HepG2 (cell line): Measurements from ENCODE around the gene ELP5. TPM values are rescaled to one million over a fixed set of nuclear protein-coding genes. Genes with fewer than 3 reads are reported as not detected.

Experiments used
- NFE2L1 ChIP-seq: sonication (generic); formaldehyde crosslinking; IDR thresholded peaks from 2 replicates; pipeline ENCODE4 v1.4.0; 2020; ENCODE audit warnings: missing genetic modification reagents, mild to moderate bottlenecking, borderline replicate concordance
- RCOR2 ChIP-seq: IDR thresholded peaks from 2 replicates; pipeline ENCODE4 v1.6.1; 2016; ENCODE audit warnings: missing biosample characterization, missing genetic modification reagents
- SIX4 ChIP-seq: sonication (generic); formaldehyde crosslinking; IDR thresholded peaks from 2 replicates; pipeline ENCODE4 v1.4.0; 2020; ENCODE audit warnings: missing genetic modification reagents
- SUZ12 ChIP-seq: fragments of 150-350 bp; IDR thresholded peaks from 2 replicates; pipeline ENCODE4 v1.6.1; 2014; ENCODE audit warnings: low read depth, low read length
- TAF1 ChIP-seq: sonication (generic); formaldehyde crosslinking; IDR thresholded peaks from 2 replicates; pipeline ENCODE4 v1.4.0; 2020; ENCODE audit warnings: missing genetic modification reagents
- TEAD2 ChIP-seq: sonication (generic); formaldehyde crosslinking; IDR thresholded peaks from 2 replicates; pipeline ENCODE4 v1.9.0; 2021; ENCODE audit warnings: missing genetic modification reagents
- ZIK1 ChIP-seq: sonication (generic); formaldehyde crosslinking; IDR thresholded peaks from 2 replicates; pipeline ENCODE4 v1.5.0; 2020; ENCODE audit warnings: mild to moderate bottlenecking, low read depth, missing genetic modification reagents, borderline replicate concordance
- ZNF235 ChIP-seq: sonication (generic); formaldehyde crosslinking; IDR thresholded peaks from 2 replicates; pipeline ENCODE4 v1.8.1; 2023; ENCODE audit warnings: mild to moderate bottlenecking, missing genetic modification reagents, borderline replicate concordance
- ZNF256 ChIP-seq: sonication (generic); formaldehyde crosslinking; conservative IDR thresholded peaks from 2 replicates; pipeline ENCODE4 v1.4.0; 2020; ENCODE audit warnings: missing genetic modification reagents
- ZNF670 ChIP-seq: sonication (generic); formaldehyde crosslinking; IDR thresholded peaks from 2 replicates; pipeline ENCODE4 v1.8.0; 2022; ENCODE audit warnings: mild to moderate bottlenecking, missing genetic modification reagents, borderline replicate concordance
- ZSCAN25 ChIP-seq: sonication (generic); formaldehyde crosslinking; IDR thresholded peaks from 2 replicates; pipeline ENCODE4 v1.8.0; 2022; ENCODE audit warnings: mild to moderate bottlenecking, missing genetic modification reagents
- polyA plus RNA-seq, 8 experiments: library from polyadenylated mRNA; depleted of rRNA in 3 of 8; stranded (reverse) in 7 of 8; unstranded in 1 of 8; fragments of >200 nt; fragmentation: Illumina TruSeq in 4 of 8; extraction: Trizol in 4 of 8; gene quantifications; 2 replicates each; pipeline versions ENCODE4 v1.2.1 to v1.2.3, GENCODE V29; 2011 to 2016; ENCODE audit warnings: low read depth in 4 of 8, missing spikeins in 1 of 8, mixed read lengths in 1 of 8; ENCODE audit not compliant: insufficient read depth in 1 of 8
- total RNA-seq, 5 experiments: library from RNA; depleted of rRNA; stranded (reverse); fragments of >200 nt; fragmentation: Illumina TruSeq; extraction: Trizol; gene quantifications; 2 replicates each; pipeline ENCODE4 v1.2.3, GENCODE V29; 2016; ENCODE audit warnings: low read depth in 1 of 5
- TF ChIP-seq, protein P1 (sequence below): IDR thresholded peaks from 2 replicates; pipeline ENCODE4 v1.4.0; 2020; ENCODE audit warnings: mild to moderate bottlenecking, missing genetic modification reagents
- TF ChIP-seq, protein P2 (sequence below): sonication (generic); formaldehyde crosslinking; IDR thresholded peaks from 2 replicates; pipeline ENCODE4 v1.4.0; 2020; ENCODE audit warnings: missing genetic modification reagents
- TF ChIP-seq, protein P3 (sequence below): sonication (generic); formaldehyde crosslinking; IDR thresholded peaks from 2 replicates; pipeline ENCODE4 v1.4.0; 2020; ENCODE audit warnings: mild to moderate bottlenecking, missing genetic modification reagents, borderline replicate concordance
- TF ChIP-seq, protein P4 (sequence below): sonication (generic); formaldehyde crosslinking; IDR thresholded peaks from 2 replicates; pipeline ENCODE4 v1.5.0; 2020; ENCODE audit warnings: mild to moderate bottlenecking, missing genetic modification reagents, moderate library complexity
- TF ChIP-seq, protein P5 (sequence below): sonication (generic); formaldehyde crosslinking; IDR thresholded peaks from 2 replicates; pipeline ENCODE4 v1.8.0; 2022; ENCODE audit warnings: missing genetic modification reagents, mild to moderate bottlenecking, borderline replicate concordance
- TF ChIP-seq, protein P6 (sequence below): sonication (generic); formaldehyde crosslinking; IDR thresholded peaks from 2 replicates; pipeline ENCODE4 v1.4.0; 2020; ENCODE audit warnings: mild to moderate bottlenecking, low read depth, missing genetic modification reagents

Gene ELP5
- total and polyA plus RNA-seq, 2 of the 13 experiments (the other 11 are each of a cell fraction or from before 2014, with no cell fraction given), result 67.6 to 69.8 TPM

DNA sequence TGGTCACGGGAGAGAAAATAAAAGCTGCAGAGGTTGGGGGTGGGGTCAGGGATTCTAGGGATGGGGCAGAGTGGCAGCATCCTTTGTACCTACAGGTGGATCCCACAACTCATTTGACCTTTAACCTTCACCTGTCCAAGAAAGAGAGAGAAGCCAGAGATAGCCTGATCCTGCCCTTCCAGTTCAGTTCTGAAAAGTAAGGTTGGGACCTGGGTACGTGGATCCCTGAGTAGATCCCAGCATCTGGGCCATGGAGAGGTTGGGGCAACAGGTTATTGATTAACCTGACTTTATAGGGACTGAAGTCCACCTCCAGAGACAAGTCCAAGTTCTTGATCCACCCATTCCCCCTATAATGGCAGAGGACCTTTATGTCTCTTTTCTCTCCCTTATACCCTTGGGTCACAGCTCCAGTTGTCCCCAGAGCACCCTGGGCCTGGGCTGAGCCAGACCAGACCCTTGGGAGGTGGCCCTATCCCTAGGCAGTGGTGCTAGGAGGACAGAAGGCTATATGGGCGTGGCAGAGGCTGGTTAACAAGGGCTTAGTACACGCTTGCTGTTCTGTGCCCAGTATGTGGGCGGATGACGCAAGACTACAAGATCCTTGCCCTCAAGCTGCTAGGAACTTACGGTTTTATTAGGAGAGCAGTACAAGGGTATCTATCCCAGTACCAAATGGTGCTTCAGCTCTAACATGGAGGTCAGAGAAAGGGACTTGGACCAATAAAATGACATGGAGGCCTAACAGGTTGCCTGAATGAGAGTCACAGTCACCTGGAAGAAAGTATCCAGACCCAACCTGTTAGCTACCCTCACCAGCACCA is 6.9 kb downstream of the ELP5 start (continued):
- TF ChIP-seq, protein P1, sequence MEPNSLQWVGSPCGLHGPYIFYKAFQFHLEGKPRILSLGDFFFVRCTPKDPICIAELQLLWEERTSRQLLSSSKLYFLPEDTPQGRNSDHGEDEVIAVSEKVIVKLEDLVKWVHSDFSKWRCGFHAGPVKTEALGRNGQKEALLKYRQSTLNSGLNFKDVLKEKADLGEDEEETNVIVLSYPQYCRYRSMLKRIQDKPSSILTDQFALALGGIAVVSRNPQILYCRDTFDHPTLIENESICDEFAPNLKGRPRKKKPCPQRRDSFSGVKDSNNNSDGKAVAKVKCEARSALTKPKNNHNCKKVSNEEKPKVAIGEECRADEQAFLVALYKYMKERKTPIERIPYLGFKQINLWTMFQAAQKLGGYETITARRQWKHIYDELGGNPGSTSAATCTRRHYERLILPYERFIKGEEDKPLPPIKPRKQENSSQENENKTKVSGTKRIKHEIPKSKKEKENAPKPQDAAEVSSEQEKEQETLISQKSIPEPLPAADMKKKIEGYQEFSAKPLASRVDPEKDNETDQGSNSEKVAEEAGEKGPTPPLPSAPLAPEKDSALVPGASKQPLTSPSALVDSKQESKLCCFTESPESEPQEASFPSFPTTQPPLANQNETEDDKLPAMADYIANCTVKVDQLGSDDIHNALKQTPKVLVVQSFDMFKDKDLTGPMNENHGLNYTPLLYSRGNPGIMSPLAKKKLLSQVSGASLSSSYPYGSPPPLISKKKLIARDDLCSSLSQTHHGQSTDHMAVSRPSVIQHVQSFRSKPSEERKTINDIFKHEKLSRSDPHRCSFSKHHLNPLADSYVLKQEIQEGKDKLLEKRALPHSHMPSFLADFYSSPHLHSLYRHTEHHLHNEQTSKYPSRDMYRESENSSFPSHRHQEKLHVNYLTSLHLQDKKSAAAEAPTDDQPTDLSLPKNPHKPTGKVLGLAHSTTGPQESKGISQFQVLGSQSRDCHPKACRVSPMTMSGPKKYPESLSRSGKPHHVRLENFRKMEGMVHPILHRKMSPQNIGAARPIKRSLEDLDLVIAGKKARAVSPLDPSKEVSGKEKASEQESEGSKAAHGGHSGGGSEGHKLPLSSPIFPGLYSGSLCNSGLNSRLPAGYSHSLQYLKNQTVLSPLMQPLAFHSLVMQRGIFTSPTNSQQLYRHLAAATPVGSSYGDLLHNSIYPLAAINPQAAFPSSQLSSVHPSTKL (CRISPR knock-in tag), result peak; percentile 66
- TF ChIP-seq RCOR2 (CRISPR knock-in tag) (0 out of 2 replicates have a peak, but pooled peaks have one; percentile 16), ZNF670 (no peak), TEAD2 (CRISPR knock-in tag) (no peak), NFE2L1 (CRISPR knock-in tag) (no peak), ZSCAN25 (no peak), SUZ12 (no peak), ZNF235 (peak; percentile 67; the same call in 1 of the 2 replicates), SIX4 (no peak), TAF1 (CRISPR knock-in tag) (no peak), ZNF256 (no peak), ZIK1 (CRISPR knock-in tag) (no peak)
- TF ChIP-seq, protein P2, sequence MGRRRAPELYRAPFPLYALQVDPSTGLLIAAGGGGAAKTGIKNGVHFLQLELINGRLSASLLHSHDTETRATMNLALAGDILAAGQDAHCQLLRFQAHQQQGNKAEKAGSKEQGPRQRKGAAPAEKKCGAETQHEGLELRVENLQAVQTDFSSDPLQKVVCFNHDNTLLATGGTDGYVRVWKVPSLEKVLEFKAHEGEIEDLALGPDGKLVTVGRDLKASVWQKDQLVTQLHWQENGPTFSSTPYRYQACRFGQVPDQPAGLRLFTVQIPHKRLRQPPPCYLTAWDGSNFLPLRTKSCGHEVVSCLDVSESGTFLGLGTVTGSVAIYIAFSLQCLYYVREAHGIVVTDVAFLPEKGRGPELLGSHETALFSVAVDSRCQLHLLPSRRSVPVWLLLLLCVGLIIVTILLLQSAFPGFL (CRISPR knock-in tag), result no peak
- TF ChIP-seq, protein P3, sequence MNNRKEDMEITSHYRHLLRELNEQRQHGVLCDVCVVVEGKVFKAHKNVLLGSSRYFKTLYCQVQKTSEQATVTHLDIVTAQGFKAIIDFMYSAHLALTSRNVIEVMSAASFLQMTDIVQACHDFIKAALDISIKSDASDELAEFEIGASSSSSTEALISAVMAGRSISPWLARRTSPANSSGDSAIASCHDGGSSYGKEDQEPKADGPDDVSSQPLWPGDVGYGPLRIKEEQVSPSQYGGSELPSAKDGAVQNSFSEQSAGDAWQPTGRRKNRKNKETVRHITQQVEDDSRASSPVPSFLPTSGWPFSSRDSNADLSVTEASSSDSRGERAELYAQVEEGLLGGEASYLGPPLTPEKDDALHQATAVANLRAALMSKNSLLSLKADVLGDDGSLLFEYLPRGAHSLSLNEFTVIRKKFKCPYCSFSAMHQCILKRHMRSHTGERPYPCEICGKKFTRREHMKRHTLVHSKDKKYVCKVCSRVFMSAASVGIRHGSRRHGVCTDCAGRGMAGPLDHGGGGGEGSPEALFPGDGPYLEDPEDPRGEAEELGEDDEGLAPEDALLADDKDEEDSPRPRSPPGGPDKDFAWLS (CRISPR knock-in tag), result no peak
- TF ChIP-seq, protein P4, sequence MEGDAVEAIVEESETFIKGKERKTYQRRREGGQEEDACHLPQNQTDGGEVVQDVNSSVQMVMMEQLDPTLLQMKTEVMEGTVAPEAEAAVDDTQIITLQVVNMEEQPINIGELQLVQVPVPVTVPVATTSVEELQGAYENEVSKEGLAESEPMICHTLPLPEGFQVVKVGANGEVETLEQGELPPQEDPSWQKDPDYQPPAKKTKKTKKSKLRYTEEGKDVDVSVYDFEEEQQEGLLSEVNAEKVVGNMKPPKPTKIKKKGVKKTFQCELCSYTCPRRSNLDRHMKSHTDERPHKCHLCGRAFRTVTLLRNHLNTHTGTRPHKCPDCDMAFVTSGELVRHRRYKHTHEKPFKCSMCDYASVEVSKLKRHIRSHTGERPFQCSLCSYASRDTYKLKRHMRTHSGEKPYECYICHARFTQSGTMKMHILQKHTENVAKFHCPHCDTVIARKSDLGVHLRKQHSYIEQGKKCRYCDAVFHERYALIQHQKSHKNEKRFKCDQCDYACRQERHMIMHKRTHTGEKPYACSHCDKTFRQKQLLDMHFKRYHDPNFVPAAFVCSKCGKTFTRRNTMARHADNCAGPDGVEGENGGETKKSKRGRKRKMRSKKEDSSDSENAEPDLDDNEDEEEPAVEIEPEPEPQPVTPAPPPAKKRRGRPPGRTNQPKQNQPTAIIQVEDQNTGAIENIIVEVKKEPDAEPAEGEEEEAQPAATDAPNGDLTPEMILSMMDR, result peak; percentile 13; the same call in 1 of the 2 replicates
- TF ChIP-seq, protein P5, sequence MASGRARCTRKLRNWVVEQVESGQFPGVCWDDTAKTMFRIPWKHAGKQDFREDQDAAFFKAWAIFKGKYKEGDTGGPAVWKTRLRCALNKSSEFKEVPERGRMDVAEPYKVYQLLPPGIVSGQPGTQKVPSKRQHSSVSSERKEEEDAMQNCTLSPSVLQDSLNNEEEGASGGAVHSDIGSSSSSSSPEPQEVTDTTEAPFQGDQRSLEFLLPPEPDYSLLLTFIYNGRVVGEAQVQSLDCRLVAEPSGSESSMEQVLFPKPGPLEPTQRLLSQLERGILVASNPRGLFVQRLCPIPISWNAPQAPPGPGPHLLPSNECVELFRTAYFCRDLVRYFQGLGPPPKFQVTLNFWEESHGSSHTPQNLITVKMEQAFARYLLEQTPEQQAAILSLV (CRISPR knock-in tag), result no peak
- TF ChIP-seq, protein P6, sequence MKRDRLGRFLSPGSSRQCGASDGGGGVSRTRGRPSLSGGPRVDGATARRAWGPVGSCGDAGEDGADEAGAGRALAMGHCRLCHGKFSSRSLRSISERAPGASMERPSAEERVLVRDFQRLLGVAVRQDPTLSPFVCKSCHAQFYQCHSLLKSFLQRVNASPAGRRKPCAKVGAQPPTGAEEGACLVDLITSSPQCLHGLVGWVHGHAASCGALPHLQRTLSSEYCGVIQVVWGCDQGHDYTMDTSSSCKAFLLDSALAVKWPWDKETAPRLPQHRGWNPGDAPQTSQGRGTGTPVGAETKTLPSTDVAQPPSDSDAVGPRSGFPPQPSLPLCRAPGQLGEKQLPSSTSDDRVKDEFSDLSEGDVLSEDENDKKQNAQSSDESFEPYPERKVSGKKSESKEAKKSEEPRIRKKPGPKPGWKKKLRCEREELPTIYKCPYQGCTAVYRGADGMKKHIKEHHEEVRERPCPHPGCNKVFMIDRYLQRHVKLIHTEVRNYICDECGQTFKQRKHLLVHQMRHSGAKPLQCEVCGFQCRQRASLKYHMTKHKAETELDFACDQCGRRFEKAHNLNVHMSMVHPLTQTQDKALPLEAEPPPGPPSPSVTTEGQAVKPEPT (CRISPR knock-in tag), result no peak
